Measurements from ENCODE around the gene TMC7.

The TMC7 gene

GRCh38 chr16:19088341-19088916, 104.7 kb downstream of the TMC7 start:
- no peak for DNase-seq (ENCODE audit: low spot score)
- TF ChIP-seq, protein P1, sequence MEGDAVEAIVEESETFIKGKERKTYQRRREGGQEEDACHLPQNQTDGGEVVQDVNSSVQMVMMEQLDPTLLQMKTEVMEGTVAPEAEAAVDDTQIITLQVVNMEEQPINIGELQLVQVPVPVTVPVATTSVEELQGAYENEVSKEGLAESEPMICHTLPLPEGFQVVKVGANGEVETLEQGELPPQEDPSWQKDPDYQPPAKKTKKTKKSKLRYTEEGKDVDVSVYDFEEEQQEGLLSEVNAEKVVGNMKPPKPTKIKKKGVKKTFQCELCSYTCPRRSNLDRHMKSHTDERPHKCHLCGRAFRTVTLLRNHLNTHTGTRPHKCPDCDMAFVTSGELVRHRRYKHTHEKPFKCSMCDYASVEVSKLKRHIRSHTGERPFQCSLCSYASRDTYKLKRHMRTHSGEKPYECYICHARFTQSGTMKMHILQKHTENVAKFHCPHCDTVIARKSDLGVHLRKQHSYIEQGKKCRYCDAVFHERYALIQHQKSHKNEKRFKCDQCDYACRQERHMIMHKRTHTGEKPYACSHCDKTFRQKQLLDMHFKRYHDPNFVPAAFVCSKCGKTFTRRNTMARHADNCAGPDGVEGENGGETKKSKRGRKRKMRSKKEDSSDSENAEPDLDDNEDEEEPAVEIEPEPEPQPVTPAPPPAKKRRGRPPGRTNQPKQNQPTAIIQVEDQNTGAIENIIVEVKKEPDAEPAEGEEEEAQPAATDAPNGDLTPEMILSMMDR (IDR thresholded peaks at IDR 0.05; ENCODE audit: extremely low read depth, missing control alignments): no peak

GRCh38 chr16:19089410-19089955, 105.7 kb downstream of the TMC7 start:
- no peak for DNase-seq (ENCODE audit: low spot score)
- TF ChIP-seq, protein P1 (IDR thresholded peaks at IDR 0.05; ENCODE audit: extremely low read depth, missing control alignments): no peak

DNA sequence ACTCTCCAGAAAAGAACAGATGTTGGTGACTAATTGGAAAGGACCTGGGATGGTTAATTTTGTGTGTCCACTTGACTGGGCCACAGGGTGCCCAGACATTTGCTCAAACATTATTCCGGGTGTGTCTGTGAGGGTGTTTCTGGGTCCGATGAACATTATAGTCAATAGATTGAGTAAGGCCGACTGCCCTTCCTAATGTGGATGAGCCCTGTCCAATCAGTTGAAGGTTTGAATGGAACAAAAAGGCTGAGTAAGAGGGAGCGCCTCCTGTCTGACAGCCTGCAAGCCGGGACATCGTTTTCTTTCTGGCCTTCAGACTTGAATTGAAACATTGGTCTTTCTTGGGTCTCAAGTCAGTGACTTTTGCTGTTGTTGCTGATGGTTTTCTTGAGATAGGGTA, 107.2 kb downstream of the TMC7 start:
- no peak for DNase-seq (ENCODE audit: low spot score)
- TF ChIP-seq, protein P1 (IDR thresholded peaks at IDR 0.05; ENCODE audit: extremely low read depth, missing control alignments): no peak

DNA sequence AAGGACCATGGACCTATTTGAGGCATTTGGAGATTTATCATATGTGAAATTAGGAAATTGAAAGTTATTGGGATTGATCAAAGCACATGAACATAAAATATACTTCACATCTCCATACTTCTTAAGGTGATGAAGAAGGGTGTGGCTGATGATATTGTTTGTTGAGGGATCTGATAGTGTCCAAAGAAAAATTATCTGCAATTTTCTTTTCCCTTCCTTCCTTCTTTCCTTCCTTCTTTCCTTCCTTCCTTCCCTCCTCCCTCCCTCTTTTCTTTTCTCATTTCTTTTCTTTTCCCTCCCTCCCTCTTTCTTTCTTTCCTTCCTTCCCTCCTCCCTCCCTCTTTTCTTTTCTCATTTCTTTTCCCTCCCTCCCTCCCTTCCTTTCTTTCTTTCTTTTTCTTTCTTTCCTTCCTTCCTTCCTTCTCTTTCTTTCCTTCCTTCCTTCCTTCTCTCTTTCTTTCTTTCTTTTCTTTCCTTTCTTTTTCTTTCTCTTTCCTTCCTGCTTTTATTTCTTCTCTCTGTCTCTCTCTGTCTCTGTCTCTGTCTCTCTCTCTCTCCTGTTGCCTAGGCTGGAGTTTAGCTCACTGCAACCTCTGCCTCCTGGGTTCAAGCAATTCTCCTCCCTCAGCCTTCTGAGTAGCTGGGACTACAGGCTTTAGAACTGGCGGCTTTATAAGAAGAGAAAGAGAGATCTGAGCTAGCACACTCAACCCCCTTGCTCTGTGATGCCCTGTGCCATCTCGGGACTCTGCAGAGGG, 109.1 kb downstream of the TMC7 start:
- DNase-seq (ENCODE audit: low spot score): no peak
- TF ChIP-seq, protein P1 (IDR thresholded peaks at IDR 0.05; ENCODE audit: extremely low read depth, missing control alignments): no peak

- DNase-seq (ENCODE audit: low spot score): no peak
- TF ChIP-seq, protein P1 (IDR thresholded peaks at IDR 0.05; ENCODE audit: extremely low read depth, missing control alignments): no peak
These were observed 110.2 kb downstream of the TMC7 start for GRCh38 chr16:19093631-19094541.

- TF ChIP-seq, protein P1 (IDR thresholded peaks at IDR 0.05; ENCODE audit: extremely low read depth, missing control alignments): no peak
These were observed 111.0 kb downstream of the TMC7 start for GRCh38 chr16:19094542-19095365.

More at GRCh38 chr16:19094542-19095365, 111.0 kb downstream of the TMC7 start:
- no peak for DNase-seq (ENCODE audit: low spot score)
